SH-SY5Y (cell line): Measurements from ENCODE around the gene PRDM15.

Experiments used
- GATA2 ChIP-seq: IDR thresholded peaks from 2 replicates; pipeline ENCODE4 v1.6.1; 2011; ENCODE audit warnings: mild to moderate bottlenecking, low read depth, low read length
- GATA3 ChIP-seq: IDR thresholded peaks from 2 replicates; pipeline ENCODE4 v1.6.1; 2011; ENCODE audit warnings: low read depth, mild to moderate bottlenecking, low read length, moderate library complexity

GRCh38 chr21:41871293-41872030 lies 7.7 kb downstream of the PRDM15 start:
- TF ChIP-seq GATA2 = no peak
- no peak for TF ChIP-seq GATA3
